HTERT RPE-1 (cell line): Measurements from ENCODE around the gene ZMYND8.
"Not testable (repeated sequence)": the region's sequence is repeated elsewhere in the genome, so short reads cannot be mapped to it uniquely, and the experiment has no call there.

Experiments
- in situ Hi-C: fragments of 300-500 bp; cut with MboI; formaldehyde crosslinking; loops from 4 replicates; pipeline ENCODE4 v1.14.3; 2020; ENCODE audit warnings: low sequenced_read_pairs

ZMYND8 gene

GRCh38 chr20:47189060-47189459 lies 167.4 kb downstream of the ZMYND8 start:
- in situ Hi-C loops, result no loop called here

DNA sequence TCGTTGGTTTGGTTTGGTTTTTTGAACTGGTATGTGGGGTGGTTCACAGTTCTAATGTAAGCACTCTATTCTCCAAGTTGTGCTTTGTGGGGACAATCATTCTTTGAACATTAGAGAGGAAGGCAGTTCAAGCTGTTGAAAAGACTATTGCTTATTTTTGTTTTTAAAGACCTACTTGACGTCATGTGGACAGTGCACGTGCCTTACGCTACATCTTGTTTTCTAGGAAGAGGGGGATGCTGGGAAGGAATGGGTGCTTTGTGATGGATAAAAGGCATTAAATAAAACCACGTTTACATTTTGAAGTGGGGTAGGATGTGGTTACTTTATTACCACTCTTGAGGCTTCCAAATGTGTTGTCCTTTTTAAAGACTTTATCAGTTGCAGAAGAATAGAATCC lies 168.0 kb downstream of the ZMYND8 start:
- in situ Hi-C loops, result no loop called here

DNA sequence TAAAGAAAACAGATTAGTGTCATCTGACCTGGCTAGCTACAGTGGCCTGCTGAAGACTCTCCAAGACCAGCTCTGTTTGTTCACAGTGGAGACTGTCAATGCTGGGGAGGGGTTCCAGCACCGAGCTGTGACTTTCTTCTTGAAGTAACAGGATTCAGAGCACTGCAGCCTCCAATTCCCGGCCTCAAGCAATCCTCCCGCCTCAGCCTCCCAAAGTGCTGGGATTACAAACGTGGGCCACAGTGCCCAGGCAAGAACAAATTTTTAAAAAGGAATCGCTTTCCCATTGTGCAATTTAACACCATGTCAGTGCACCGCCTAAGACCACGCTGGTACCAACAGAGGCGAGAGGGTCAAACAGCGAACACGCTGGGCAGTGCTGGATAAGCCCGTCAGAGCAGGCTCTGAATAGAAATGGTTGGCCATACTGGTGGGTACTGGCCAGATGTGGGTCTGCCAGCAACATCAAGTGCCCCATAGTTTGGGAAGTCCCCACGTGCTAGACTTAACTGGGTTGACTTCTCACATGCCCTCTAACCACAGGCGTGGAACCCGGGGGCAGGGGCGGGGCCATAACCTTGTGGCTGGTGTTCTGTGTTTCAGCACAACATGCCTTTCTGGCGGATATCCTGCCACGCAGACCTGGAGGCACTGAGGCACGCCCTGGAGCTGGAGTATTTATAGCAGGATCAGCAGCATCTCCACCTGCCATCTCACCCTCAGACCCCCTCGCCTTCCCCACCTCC lies 168.9 kb downstream of the ZMYND8 start:
- in situ Hi-C loops, result no loop called here

GRCh38 chr20:47183367-47183766 lies 173.1 kb downstream of the ZMYND8 start:
- in situ Hi-C loops, result no loop called here

GRCh38 chr20:47181056-47181862 lies 175.2 kb downstream of the ZMYND8 start:
- in situ Hi-C loops, result no loop called here

GRCh38 chr20:47179267-47179666 lies 177.2 kb downstream of the ZMYND8 start:
- in situ Hi-C loops, result no loop called here

DNA sequence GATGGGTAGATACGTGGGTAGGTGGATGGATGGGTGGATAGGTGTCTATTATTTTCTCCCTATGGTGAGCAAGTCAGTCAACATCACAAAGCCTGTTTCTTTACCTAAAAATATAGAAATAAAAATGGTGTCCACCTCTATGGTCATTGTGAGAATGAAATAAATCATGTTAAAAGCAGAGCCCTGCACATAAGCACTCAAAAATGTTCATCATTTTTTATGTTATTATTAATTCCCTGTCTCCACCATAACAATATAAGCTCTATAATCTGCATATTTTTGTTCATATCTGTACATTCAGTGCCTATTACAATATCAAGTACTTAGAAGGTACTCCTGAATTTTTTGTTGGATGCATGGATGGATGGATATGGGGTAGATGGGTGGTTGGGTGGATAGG lies 177.6 kb downstream of the ZMYND8 start:
- in situ Hi-C loops, result no loop called here

DNA sequence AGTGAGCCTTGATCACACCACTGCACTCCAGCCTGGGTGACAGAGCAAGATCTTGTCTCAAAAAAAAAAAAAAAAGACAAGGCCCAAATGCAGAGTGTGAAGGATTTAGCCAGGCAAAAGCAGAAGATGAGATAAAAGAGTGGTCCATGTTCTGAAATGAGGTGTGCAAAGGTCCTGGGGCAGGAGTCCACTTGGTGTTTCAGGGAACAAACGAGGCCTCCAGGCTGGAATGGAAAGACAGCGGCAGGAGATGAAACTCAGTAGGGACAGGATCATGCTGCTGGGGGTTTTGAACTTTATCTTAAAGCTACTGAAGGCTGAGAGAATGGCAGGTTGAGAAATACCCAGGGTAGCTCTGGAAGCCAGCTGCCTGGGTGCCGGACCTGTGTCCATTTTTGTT lies 178.2 kb downstream of the ZMYND8 start:
- in situ Hi-C loops, result no loop called here

DNA sequence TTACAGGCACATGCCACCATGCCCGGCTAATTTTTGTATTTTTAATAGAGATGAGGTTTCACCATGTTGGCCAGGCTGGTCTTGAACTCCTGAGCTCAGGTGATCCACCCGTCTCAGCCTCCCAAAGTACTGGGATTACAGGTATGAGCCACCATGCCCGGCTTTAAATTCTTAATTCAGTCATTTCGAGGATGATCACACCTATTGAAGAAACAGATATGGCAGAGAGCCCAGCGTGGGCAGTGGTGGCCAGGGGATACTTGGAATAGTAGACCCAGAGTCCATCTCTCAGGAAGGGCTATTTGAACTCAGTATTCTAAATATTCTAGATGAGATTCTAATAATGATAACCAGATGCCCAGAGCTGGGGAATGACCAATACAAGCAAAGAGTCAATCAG lies 180.3 kb downstream of the ZMYND8 start:
- in situ Hi-C loops, result not testable (repeated sequence)

DNA sequence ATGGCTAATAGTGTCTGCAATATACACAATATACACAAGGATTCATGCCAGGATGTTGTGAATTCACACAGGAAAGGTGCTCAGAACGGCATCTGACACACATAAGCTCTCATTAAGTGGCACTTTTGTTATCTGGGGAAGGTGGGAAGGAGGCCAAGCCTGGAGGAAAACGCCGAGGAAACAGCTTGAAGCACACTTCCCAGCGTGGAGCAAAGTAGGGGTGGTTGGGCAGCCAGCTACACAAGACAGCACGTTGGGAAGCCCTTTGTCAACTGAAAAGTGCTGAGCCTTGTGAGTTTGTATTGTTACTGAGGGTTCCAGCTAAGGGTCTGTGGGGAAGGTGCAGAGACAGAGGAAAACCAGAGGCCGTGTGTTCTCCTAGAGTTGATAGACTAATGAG lies 181.0 kb downstream of the ZMYND8 start:
- in situ Hi-C loops, result no loop called here

DNA sequence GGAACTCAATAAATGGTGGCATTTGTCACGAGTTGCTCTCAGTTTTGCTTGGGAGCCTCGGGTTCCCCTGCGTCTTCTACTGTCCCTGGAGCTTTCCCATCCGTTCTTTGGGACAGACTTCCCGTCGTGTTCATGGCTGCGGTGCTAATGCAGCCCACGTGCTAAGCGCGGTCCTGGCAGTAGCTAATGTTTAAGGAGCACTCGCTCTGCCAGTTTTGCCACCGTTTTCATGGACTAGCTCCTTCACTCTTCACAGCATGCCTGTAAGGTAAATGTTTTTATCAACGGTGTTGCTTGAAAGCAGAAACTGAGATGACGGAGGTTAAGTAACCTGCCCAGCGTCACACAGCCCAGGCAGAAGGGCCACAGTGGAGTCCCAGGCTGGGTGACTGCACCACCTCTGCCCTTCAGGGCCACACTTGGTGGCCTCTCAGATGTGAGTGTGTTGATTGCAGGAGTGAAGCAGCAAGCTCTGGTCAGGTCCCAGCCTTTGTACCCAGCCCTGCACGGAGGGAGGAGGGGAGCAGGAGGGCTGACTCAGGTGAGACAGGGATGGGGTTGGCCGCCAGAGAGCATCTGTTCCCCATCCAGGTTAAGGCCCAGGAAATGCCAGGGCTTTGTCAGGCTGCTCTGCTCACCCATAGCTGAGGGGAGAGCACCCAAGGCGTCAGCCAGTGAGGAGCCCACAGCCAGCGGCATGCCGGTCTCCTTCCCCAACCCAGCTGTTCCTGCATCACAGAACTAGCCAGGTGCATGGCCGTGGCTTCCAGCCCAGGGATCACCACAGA lies 181.8 kb downstream of the ZMYND8 start:
- in situ Hi-C loops, result no loop called here

- in situ Hi-C loops, result no loop called here
Measured at GRCh38 chr20:47173596-47174216, 182.8 kb downstream of the ZMYND8 start.

DNA sequence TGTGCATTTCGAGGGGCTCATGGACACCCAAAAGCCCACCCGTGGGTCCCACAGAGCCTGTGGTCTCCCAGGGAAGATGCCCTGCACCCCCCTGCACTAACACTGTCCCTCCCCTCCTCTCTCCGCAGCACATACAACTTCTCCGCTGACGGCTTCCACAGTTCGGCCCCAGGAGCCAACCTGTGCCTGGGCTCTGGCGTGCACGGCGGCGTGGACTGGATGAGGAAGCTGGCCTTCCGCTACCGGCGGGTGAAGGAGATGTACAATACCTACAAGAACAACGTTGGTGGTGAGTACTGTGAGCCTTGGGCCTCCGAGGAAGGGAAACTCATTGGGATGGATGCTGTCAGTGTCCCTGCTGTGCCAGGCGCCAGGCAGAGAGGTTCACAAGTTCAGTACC lies 183.9 kb downstream of the ZMYND8 start:
- in situ Hi-C loops, result no loop called here

- in situ Hi-C loops, result no loop called here
Measured at GRCh38 chr20:47167846-47168245, 188.7 kb downstream of the ZMYND8 start.

DNA sequence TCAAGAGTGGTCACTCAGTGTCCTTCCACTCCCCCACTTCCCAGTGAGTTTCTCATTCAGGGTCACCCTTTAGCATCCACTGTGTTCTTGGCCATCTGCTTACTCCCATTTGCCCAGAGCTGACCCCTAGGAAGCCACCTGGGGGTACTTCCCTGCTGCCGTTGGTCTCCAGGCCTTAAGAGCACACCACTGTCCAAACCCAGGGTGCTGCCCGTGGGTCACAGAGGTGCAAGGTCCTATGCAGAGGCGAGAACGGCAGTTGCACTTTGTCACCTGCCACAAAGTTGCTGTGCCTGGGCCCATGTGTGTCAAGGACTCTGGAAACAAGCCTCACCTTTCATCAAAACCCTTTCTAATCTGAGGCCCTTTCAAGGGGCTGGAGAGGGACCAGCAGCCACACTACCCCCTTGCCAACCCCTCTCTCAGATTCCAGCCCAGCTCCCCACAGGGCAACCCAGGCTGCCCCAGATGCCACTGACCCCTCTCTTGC lies 191.1 kb downstream of the ZMYND8 start:
- in situ Hi-C loops, result no loop called here

DNA sequence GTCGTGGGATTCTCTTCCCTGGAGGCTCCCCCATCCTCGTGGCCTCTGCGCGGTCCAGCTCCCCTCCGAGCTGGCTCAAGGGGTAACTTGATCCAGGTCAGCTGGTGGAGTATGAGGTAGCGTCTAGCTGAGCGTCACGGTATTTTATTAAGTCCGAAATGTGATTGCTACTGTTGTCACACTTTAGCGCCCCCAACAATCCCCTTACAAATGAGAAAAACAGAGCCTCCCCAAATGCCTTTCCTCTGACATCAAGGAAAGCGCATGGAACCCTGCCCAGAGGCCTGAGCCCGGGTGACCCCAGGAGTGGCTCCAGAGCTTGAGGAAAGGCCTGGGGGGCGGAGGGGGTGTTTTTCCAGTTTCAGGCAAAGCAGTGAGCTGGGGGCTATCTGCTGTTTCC lies 192.4 kb downstream of the ZMYND8 start:
- in situ Hi-C loops, result no loop called here

DNA sequence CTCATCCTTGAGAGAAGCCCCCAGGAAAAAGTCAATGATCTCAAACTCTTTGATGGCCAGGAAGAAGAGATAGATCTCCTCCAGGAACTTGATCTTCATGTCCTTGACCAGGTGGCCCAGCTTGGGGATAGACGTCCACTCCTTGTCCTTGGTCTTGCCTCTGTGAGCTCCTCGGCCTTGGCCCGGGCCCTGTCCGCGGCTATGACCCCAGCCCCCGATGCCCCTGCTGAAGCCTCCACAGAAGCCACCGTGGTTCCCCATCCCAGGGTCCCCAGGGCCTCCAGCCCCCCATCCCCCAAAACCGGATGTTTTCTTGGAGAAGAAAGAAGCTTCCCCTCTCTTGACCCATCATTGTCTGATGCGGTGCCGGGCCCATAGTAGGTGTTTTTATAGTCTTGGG lies 195.1 kb downstream of the ZMYND8 start:
- in situ Hi-C loops, result no loop called here

GRCh38 chr20:47160992-47161391 lies 195.5 kb downstream of the ZMYND8 start:
- in situ Hi-C loops, result no loop called here

- in situ Hi-C loops, result no loop called here
Measured at GRCh38 chr20:47160240-47160639, 196.3 kb downstream of the ZMYND8 start.
